ENCODE data around the gene AP4S1. TPM values are rescaled to one million over a fixed set of nuclear protein-coding genes. Genes with fewer than 3 reads are reported as not detected.

Gene AP4S1
- total and polyA plus RNA-seq, 2 of the 8 experiments (the other 6 are each of a cell fraction or from before 2014, with no cell fraction given): 2.8 to 9.9 TPM

DNA sequence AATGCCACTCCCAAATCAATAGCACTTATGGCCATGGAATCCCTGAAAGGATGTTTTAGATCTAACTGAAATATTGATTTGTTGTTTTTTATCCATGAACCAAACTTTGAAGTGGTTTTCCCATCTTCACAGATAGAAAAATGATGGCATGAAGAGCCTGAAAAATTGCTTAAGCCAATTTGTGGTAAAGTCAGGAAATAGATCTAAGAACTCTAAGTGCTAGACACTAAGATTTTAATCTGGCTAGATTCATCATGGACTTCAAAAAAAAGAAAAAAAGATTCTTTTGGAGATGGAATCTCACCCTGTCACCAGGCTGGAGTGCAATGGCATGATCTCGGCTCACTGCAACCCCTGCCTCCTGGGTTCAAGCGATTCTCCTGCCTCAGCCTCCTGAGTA is 45.7 kb downstream of the AP4S1 start:
- Histone ChIP-seq H3K79me1 (ENCODE audit: low read depth, low read length) (no peaks in the 10 kb centered on the region), H2AK5ac (ENCODE audit: low read depth, low read length) (no peak overlapping the region), H3K4me1 (replicated peaks in 1 of 4; ENCODE audit: control insufficient read depth in 3 of 4, insufficient read depth in 4 of 4, low read length in 3 of 4) (no peaks in the 10 kb centered on the region), H3K9ac (replicated peaks in 1 of 4; ENCODE audit: extremely low read depth in 1 of 4, low read depth in 3 of 4, low read length in 3 of 4) (no peak overlapping the region), H3K4me3 (ENCODE audit: extremely low read depth in 1 of 4, insufficient read depth in 2 of 4, low read depth in 3 of 4, low read length in 4 of 4) (no peak overlapping the region), H4K8ac (ENCODE audit: extremely low read depth, insufficient read depth, low read length) (no peak overlapping the region), H2BK5ac (ENCODE audit: low read depth, low read length) (no peak overlapping the region), H3K4ac (replicated peaks; ENCODE audit: insufficient read length, low read depth, low read length) (no peak overlapping the region), H4K20me1 (replicated peaks in 1 of 2; ENCODE audit: control insufficient read depth in 1 of 2, insufficient read depth in 2 of 2, low read length in 2 of 2) (no peaks in the 10 kb centered on the region), H3K27ac (ENCODE audit: low read depth, low read length) (no peak overlapping the region), H3K4me2 (ENCODE audit: insufficient read depth in 1 of 2, low read depth in 2 of 2, low read length in 2 of 2) (no peak overlapping the region), H3K14ac (ENCODE audit: insufficient read length) (no peak overlapping the region), H3K36me3 (ENCODE audit: control insufficient read depth in 2 of 4, insufficient read depth in 4 of 4, low read length in 3 of 4) (peaks cover 0 to 8% (median 0%) of the 10 kb centered on the region in 4 experiments; a peak in 2 of 8 replicates), H2BK15ac (ENCODE audit: low read length) (no peak overlapping the region), H3K23ac (ENCODE audit: insufficient read length) (no peak overlapping the region), H2BK120ac (replicated peaks; ENCODE audit: low read depth, low read length) (no peak overlapping the region), H2AFZ (ENCODE audit: low read length) (no peak overlapping the region), H4K5ac (ENCODE audit: insufficient read length, low read depth, low read length) (no peak overlapping the region), H3K79me2 (ENCODE audit: control insufficient read depth in 1 of 2, insufficient read depth in 2 of 2, low read length in 2 of 2) (no peaks in the 10 kb centered on the region), H3K56ac (replicated peaks; ENCODE audit: insufficient read length, low read depth, low read length) (no peak overlapping the region), H3K23me2 (ENCODE audit: low read depth, low read length) (no peaks in the 10 kb centered on the region), H3K18ac (ENCODE audit: extremely low read depth, low read length) (no peak overlapping the region), H3K9me3 (ENCODE audit: insufficient read depth in 2 of 2, low read depth in 1 of 2, low read length in 1 of 2) (no peaks in the 10 kb centered on the region), H2BK20ac (ENCODE audit: low read length) (no peak overlapping the region), H2BK12ac (ENCODE audit: low read depth, low read length) (no peak overlapping the region), H3K27me3 (replicated peaks in 1 of 4; ENCODE audit: control insufficient read depth in 3 of 4, extremely low read depth in 1 of 4, insufficient read depth in 3 of 4, low read length in 3 of 4) (no peaks in the 10 kb centered on the region), H4K91ac (replicated peaks; ENCODE audit: insufficient read length, low read length) (no peak overlapping the region)
- CTCF ChIA-PET (ENCODE audit: partially characterized antibody): no interaction called here
- no peak for TF ChIP-seq TBP (IDR thresholded peaks at IDR 0.05; ENCODE audit: low read depth, low read length)
- no peak for TF ChIP-seq SP1 (IDR thresholded peaks at IDR 0.05; ENCODE audit: low read depth, low read length)
- TF ChIP-seq KDM4A (IDR thresholded peaks at IDR 0.05; ENCODE audit: low read depth, low read length, severe bottlenecking): no peak
- TF ChIP-seq SAP30 (IDR thresholded peaks at IDR 0.05; ENCODE audit: insufficient read depth, insufficient replicate concordance, low read length): no peak
- no peak for TF ChIP-seq GTF2F1 (IDR thresholded peaks at IDR 0.05; ENCODE audit: borderline replicate concordance, low read depth, low read length)
- no peak for TF ChIP-seq BRCA1 (IDR thresholded peaks at IDR 0.05; ENCODE audit: low read depth, low read length)
- TF ChIP-seq SIN3A (conservative IDR thresholded peaks at IDR 0.05 in 1 of 2, IDR thresholded peaks at IDR 0.05 in 1 of 2; ENCODE audit: low read depth in 1 of 2, low read length in 2 of 2): no peak
- TF ChIP-seq POU5F1 (IDR thresholded peaks at IDR 0.05; ENCODE audit: low read depth, low read length): no peak
- no peak for TF ChIP-seq NRF1 (IDR thresholded peaks at IDR 0.05; ENCODE audit: low read depth, low read length)
- FAIRE-seq (no peak), DNase-seq (ENCODE audit: low read depth in 1 of 2, low spot score in 2 of 2) (no peak)
- WGBS, 2 experiments (ENCODE audit: extremely low coverage in 1 of 2, insufficient coverage in 1 of 2, insufficient read length in 1 of 2, insufficient replicate concordance in 2 of 2, low coverage in 1 of 2, low lambda C conversion rate in 2 of 2, missing lambda C conversion rate in 1 of 2): 94% methylated on average over 2 of the region's 2 CpGs; no CpG with 5 or more reads in 1 of the 2 experiments
- POLR2A ChIA-PET (ENCODE audit: partially characterized antibody): interaction anchor here (1.3 kb wide), 1 partner anchor 45 kb away, joined by 4 read pairs; the partner anchor contains the start of gene STRN3
